Endometrial microvascular endothelial cells (primary cell): Measurements from ENCODE around the gene ANKS1A. TPM values are rescaled to one million over a fixed set of nuclear protein-coding genes. Genes with fewer than 3 reads are reported as not detected.

Experiments used
- in situ Hi-C: cut with HindIII; loops from 2 replicates; pipeline ENCODE4 v1.10.0; 2017; ENCODE audit warnings: low sequenced_read_pairs, low pct_unique_long_range_greater_than_20kb; ENCODE audit errors: inconsistent ontology term
- total RNA-seq: library from RNA; depleted of rRNA; stranded (reverse); fragments of >200 nt; gene quantifications from one replicate; pipeline ENCODE4 v1.2.3, GENCODE V29; 2015; ENCODE audit errors: inconsistent ontology term

The ANKS1A gene
- total RNA-seq, 1 donor from 2014 or later = 12.5 TPM

DNA sequence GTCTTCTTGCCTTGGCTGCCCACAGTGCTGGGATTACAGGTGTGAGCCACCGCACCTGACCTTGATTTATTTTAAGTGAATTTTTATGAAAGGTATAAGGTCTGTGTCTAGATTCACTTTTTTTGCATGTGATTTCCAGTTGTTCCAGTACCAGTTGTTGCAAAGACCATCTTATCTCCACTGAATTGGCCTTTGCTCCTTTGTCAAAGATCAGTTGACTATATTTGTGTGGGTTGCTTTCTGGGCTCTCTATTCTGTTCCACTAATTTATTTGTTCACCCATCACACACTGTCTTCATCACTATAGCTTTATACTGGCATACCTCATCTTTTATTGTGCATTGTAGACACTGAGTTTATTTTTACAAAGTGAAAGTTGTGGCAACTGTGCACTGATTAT is 56.3 kb downstream of the ANKS1A start:
- in situ Hi-C loops = no loop called here

DNA sequence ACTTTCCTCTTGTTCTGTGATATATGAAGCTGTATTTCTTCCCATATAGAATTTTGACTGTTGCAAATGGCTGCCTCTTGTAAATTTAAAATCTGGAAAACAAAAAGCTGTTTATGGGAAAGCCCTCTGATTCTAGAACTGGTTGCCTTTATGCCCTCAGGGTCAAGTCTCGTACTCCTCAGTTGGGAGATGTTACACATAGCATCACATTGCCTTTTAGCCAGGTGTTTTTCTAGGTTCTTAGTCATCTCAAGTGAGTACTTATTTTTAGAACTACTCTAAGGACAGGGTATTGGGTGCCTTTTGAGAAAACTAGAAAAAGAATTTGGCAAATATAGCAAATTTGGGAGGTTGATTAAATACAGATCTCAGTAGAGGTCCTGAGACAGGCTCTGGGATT is 58.5 kb downstream of the ANKS1A start:
- in situ Hi-C loops = no loop called here

DNA sequence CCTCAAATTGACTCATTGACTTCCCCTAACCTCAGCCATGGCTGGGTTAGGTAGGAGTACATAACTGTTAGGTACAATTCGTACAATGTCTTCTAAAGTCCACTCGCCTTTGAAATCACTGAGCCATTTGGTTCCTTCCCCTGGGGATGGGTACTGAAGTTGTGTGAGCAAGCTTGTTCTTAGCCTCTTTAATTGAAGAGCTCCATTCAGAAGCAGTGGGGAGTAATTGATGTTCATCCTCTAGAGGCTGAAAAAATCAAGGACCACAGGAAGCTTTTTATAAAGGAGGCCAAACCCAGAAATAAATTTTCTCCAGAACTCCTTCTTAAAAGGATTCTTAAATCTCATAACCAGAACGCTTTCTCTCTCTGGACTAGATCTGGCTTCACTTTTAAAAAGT is 60.6 kb downstream of the ANKS1A start:
- in situ Hi-C loops = no loop called here

DNA sequence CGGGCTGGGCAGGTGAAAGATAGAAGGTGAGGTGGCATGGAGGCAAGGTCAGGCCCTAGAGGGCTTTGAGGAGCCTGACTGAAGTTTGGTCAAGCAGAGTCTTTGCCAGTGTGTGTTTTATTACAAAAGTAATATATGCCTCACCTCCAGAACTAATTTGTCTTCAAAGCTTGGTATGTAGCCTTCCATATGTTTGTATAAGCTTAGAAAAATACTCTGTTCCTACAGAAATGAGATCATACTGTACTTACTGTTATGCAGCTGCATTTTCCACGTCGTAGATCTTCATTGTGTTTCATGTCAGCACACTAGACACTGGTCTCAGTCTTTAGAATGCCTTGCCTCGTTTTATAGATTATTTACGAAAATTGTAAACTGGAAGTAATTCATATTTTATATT is 61.8 kb downstream of the ANKS1A start:
- in situ Hi-C loops = no loop called here

DNA sequence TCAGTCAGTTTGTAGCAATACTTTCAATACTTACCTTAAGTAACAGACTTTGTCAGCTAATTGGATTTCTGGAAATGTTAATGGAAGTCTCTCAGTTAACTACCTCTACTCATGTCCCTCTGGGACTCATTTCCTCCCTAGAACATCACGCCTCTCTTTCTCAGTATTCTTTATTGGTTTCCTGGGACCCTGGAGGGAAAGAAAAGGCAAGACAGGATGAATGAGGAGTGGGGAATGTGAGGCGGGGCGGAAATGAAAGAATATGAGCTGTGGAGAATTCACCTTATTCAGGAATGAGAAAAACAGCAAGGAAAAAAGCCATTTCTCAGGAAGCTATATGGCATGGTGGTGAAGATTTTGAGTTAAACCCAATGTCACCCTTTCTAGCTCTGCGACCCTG is 62.7 kb downstream of the ANKS1A start:
- in situ Hi-C loops = no loop called here

DNA sequence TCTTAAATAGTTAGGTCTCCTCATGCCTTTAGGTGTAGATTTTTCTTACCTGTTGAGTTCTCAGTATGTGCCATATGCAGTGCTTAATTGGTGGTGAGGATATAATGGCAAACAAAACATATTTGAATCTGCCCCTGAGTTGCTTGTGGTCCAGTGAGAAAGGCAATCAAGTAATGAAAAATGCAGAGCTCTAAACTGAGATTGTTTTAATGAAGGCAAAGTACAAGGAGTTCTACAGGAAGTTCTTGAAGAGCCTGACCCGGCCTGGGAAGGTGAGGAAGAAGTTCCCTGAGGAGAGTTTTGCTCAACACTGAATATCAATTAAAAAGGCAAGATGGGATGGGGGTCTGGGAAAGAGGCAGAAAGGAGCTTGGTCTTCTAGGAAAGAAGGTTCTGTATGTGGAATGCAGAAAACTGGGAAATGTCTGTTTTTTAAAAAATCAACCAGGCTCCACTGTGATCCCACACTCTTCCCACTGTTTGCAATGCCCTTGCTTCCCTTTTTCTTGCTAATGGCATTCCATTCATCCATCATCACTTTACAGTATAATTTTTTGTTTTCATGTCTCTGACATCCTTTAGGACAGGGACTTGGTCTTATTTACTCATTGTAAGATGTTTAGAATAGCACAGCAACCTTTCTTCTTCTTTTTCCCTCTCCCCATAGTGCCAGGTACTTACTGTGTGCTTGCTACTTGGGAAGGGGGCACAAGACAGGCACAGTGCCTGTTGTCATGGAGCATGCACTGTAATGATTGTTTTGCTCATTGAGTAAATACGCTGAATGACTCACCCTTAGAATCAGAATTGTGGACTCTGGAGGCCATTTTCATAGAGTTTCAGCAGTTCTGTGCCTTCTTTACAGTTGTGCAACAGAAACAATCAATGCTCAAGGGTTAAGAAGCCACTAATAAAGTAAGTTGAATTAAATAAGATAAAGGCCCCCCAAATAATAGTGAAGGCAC is 64.3 kb downstream of the ANKS1A start:
- in situ Hi-C loops = no loop called here

DNA sequence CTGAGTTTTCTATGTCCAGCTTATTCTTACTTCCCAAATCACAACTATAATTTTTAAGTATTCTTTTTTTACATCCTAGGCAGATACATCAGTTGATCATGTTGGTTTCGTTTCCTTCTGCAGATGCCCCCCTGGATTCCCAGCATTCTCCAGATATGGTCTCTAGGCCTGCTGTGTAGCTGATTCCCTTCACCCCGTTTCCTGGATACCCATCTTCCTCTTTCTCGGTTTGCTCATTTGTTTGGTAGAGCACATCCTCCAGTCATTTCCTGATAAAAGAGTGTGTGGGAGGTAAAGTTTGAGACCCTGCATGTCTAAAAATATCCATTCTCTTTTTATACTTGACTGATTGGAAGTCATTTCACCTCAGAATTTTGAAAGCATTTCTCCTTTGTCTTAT is 66.4 kb downstream of the ANKS1A start:
- in situ Hi-C loops = no loop called here

DNA sequence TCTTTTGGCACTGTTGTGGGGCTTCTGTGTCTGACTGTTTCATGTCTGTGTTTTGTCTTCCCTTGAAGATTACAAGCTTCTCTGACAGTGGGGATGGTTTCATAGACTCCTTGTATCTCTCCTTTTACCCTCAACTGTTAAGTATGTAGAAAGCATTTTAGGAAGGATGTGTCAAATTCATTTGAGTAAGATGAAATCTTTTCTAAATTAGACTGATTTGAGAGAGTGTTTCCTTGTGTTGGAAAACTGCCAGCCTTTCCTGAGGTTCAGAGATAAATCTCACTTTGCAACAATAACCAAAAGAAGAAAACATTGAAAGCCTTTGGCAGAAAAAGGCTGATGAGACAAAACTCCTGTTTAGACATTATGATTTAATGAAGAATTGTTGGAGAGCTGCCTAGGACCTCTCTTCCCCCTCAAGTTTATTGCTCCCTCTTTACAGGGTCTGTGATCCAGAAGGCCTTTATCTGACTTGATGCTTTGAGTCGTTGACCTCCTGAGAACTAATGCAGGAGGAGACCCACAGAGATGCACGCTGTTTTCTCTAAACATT is 68.3 kb downstream of the ANKS1A start:
- in situ Hi-C loops = no loop called here

DNA sequence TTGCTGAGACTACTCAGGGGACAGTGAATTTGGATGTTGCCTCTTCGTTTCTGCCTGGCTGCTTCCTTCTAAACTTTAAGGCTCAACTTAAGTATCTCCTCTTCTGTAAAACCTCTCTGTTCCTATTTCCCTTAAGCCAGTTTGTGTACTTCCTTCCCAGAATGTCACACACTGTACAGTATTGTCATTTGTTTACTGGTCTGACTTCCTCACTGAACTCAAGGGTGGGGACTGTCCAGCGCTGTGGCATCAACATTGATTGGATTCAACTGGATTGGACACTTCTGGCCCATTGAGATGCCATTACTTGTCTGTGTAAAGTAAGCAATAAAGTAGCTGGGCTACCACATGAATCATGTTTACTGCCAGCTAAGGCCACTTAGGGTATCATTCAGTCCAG is 69.7 kb downstream of the ANKS1A start:
- in situ Hi-C loops = no loop called here

DNA sequence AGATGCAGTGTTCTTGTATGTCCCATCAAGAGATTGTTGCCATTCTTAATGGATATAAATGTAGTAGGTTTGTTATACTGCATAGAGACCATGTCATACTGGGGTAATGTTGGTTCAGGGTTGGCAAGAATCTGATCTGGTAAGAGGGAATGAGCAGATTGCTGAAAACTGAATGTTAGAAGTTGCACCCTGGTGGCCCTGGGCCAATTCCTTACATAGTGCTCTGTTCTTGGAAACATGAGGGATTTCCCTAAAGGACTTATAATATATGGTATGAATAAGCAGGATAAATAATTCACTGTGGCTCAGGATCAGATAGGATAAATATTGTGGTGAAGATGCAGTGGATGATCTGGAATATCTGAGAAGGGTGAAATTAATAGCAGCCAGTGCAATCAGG is 70.2 kb downstream of the ANKS1A start:
- in situ Hi-C loops = no loop called here

DNA sequence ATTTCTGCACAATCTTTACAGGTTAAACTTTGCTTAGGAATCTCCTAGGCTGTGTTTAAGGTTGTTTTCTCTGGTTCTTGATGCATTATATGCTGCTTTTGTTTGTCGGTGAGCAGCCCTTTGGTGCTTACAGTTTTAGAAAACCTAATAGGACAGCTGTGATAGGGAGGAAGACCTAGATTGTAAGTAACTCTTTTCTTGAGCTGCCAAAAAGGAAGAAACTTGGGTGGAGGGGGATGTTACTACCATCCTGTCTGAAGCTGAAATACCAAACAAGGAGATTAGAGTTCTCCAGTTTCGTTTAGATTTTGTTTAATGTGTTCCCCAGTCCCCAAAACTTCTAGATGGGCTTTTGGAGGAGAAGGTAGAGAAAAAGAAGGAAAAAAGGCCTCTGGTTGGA is 72.0 kb downstream of the ANKS1A start:
- in situ Hi-C loops = no loop called here

DNA sequence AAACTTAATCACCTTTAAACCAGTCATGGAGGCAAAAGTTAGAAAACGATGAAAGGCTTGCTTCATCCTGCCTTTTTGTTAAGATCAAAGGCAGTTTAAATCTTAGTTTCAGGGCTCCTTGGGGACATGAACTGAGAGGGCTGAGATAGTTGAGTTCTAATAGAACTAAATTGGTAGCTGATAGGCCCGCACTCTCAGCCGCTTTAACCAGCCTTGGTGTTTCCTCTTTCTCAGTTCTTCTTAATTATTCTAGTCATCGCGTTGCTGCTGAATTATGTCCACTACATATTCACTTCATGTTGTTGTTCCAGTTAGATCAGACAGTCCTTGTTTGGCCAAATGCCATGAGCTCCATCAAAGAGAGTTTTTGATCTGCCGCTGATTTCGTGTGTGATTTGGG is 72.5 kb downstream of the ANKS1A start:
- in situ Hi-C loops = no loop called here

DNA sequence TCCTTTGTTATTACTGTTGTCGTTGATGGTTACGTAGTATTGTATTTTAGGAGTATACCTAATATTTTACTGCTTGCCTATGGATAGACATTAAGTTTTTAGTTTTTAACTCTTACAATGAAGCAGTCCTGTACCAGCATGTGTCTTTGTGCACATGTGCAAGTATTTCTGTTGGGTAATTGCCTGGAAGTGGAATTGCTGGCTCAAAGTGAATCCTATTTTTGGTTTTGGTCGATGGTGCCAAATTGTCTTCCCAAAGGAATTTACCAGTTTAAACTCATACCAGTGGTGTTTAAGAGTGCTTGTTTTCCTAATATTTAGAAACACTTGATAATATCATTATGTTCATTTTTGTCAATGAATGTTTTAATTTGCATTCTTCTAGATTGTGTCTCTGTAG is 75.5 kb downstream of the ANKS1A start:
- in situ Hi-C loops = no loop called here

DNA sequence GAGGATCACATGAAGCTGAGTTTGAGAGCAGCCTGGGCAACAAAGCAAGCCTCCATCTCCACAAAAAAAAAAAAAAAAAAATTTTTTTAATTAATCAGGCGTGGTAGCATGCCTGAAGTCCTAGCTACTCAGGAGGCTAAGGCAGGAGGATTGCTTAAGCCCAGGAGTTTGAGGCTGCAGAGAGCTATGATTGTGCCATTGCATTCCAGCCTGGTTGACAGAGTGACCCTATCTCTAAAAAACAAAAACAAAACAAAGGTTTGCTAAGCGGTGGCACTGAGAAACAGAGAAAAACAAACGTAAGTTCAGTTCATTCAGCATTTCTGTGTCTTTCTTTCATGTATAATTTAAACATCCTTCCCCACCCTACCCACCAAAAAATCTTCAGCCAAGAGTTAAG is 78.4 kb downstream of the ANKS1A start:
- in situ Hi-C loops = no loop called here

DNA sequence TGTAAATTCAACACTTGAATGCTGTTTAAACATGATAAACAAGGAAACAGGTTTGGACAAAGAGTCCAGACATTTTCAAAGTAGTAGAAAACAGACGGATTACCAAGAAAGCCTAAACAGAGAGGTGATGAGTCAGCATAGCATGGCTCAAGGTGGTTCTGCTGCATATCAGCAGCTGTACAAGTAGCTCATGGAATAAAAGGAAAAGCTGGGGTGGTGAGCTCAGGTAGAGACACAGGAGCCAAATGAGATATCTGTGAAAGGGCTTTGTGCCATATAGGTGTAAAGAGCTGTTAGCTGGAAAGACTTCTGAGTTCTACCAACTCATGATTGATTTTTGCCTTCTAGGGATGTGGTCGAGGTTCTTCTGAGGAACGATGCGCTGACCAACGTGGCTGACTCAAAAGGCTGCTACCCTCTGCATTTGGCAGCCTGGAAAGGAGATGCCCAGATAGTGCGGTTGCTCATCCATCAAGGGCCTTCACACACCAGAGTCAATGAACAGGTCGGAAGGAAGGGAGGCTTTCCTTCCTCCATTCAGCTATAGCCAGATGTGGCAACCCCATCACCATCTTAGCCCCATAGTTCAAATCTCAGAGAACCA is 80.7 kb downstream of the ANKS1A start:
- in situ Hi-C loops = no loop called here

DNA sequence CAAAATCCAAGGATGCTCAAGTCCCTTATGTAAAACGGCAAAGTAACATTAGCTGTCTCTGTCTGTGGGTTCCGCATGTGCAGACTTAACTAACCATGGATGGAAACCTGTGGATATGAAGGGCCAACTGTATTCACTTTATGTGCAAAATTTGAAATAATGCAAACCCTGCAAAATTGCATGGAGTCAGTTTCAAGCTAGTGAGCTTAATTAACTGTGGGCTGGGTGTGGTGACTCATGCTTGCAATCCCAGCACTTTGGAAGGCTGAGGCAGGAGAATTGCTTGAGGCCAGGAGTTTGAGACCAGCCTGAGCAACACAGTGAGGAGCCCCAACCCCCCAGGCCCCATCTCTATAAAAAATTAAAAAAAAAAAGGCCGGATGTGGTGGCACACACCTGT is 81.4 kb downstream of the ANKS1A start:
- in situ Hi-C loops = no loop called here

DNA sequence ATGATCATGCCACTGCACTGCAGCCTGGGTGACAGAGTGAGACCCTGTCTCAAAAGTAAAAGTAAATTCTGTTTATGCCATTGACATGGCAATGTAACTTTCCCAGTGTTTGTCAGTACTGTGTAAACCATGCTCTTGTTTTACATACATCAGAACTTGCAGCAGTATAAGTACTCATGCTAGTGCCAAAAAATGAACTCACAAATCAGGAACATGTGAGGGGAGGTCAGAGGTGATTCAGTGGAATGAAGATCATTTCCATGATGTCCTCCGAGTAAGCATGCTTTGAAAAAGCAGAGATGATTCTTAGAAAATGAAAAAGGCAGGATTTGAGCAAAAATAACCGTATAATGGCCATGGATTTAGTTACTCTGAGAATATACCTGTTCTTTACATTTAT is 81.9 kb downstream of the ANKS1A start:
- in situ Hi-C loops = no loop called here

DNA sequence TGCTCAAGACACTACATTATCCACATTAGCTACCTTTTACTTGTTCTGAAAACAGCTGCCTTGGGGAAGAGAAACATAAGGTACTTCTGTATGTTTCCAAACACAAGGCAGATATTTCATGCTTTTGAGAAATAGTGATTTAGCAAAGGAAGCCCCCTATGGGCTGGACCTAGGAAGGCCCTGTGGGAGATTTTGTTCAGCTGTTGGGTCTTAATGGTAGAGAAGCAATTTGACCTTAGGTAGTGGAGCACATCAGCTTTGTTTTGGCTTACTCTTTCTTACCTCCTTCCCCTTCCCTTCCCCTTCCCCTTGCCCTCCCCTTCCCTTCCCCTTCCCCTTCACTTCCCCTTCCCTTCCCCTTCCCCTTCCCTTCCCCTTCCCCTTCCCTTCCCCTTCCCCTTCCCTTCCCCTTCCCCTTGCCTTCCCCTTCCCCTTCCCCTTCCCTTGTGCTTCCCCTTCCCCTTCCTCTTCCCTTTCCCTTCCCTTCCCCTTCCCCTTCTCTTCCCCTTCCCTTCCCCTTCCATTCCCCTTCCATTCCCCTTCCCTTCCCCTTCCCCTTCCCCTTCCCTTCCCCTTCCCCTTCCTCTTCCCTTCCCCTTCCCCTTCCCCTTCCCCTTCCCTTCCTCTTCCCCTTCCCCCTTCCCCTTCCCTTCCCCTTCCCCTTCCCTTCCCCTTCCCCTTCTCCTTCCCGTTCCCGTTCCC is 84.6 kb downstream of the ANKS1A start:
- in situ Hi-C loops = no loop called here

DNA sequence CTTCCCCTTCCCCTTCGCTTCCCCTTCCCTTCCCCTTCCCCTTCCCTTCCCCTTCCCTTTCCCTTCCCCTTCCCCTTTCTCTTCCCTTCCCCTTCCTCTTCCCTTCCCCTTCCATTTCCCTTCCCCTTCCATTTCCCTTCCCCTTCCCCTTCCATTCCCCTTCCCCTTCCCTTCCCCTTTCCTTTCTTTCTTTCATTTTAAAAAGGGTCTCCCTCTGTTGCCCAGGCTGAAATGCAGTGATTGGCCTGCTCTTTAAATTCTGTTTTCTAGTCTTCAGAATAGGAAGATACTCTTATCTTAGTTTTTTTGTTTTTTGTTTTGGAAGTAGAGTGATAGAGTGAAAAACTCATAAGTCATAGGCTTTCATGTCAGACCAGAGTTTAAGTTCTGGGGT is 85.2 kb downstream of the ANKS1A start:
- in situ Hi-C loops = no loop called here

DNA sequence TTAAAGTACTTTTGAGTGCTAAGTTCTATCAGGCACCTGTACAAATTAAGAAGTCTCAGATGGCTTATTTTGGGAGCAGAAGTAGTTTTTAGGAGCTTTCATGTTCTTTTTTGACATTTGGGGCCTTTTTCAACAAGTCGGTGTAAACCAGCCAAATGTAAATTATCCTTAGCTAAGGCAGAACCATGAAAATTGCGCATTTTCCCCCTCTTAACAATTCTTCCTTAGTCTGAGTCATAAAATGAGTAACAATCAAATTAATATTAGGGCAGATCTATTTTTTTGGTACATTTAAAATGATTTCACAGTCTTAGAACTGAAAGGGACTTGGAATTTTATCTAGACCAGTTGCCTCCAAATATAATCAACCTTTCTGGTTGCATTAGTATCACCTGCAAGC is 87.2 kb downstream of the ANKS1A start:
- in situ Hi-C loops = no loop called here
